HPDE6-E6E7 (cell line): ENCODE results near the gene PCLO.

ENCODE experiments used
- DNase-seq: peaks from one replicate; pipeline ENCODE4 v3.0.0; 2011; ENCODE audit warnings: missing footprints; ENCODE audit errors: extremely low spot score

The PCLO gene

DNA sequence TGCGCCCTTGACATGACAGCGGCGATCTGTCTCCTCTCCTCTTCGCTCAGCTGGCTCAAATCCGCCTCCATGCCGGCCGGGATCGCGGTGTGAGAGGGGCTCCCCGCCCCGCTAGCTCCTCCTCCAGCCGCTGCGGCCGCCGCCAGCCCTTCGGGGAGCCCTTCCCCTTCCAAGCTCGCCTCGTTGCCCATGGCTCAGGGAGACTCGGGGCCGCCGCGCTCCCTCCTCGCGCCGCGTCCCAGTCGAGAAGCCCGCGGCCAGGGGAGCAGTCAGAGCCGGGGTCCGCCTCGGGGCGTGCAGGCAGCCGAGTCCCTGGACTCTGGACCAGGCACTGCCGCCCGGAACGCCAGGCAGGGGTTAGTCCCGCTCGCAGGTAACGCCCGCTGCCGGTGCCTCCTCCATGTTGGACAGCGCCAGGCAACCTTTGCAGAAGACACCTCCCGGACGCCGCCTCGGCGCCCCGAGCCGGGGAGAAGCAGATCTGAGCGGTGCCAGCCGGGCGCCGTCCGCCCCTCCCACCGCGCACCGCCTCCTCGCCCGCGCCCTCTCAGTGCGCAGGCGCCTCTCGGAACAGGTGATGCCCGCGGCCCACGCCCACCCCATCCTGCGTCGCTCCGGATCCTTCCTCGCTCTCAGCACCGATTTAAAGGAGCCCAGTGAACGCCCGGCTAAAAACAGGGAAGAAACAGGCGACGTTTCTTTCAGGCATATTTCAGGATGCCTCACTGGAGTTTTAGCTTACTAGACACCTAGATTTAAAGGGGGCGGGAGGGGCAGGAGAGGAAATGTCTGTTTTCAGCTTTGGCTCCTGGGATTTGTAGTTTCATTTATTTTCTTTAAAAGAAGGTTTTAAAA, at the start of gene PCLO:
TSS of gene PCLO (minus strand) at position 483 of the 855 bp plus-strand sequence. CDS start at position 191, 292 bp downstream.
- peak; percentile 82 for DNase-seq

DNA sequence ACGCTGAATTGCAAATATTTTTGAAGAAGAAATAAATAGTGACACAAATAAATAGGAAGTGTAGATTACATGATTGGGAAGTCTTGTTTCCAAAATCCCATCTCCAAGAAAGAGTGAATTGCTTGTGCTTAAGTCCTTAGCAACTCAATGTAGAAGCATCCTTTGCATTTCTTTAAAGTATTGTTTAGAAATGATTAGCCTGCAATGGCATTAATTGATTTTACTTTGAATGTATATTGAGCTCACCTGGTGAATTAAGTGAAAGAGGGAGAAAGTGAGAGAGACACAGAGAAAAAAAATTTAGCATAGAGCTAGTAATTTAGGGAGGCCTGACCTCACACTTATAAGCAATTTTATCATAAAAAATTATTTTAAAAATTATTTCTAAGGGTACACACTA, 49.0 kb upstream of the PCLO start:
- no peak for DNase-seq

- no peak for DNase-seq
These were observed 47.8 kb upstream of the PCLO start for GRCh38 chr7:83210479-83210878.

DNA sequence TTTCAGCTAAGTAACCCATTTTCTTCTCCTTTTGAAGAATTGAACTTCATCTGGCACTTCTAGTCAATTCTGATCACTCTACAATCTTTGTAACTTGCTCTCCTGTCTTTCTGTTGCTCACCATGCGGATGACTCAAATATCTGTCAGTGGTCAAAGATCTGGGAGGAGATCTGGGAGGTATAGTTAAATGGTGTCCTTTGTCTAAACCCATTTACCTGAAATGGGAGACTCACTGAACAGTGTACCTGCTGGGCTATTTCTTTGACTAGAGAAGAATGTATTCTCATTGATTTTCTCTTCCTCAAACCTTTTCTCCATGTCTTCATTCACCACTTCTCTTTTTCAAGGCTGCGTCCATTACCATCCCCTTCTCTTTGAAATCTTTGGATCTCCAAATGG, 42.0 kb upstream of the PCLO start:
- no peak for DNase-seq

- DNase-seq, result no peak
These were observed 38.7 kb upstream of the PCLO start for GRCh38 chr7:83201355-83201754.

DNA sequence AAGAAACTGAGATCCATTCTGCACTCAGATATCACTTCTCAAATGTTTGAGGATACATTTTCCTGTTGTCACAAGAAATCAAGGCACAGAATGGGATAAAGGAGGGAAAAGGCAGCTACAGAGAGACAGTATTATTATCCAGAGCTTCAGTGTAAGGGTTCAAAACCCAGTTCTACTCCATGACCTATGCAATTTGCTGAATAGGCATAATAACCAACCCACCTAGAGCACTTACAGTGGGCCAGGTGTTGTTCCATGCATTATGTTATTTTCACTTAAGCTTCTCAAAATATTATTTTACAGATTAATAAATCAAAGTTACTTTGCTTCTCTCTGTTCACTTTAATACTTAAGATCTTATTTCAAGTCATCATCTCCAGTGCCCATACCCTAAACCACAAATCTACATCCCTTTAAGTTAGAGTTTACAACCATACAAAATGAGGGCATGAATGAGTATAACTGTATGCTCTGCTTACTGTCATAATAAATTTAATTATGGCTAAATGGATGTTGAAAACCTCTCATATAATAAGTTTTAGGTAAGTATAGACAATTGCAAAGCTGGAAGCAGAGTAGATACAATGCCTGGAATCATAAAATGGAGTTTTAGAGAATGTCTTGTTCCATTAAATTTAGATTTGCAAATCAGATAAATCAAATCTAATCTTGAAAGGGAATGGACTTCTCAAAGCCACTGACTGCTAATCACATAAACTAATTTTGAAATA, 28.1 kb upstream of the PCLO start:
- no peak for DNase-seq

- no peak for DNase-seq
These were observed 16.1 kb upstream of the PCLO start for GRCh38 chr7:83178796-83179195.

- DNase-seq, result no peak
These were observed 15.4 kb upstream of the PCLO start for GRCh38 chr7:83178066-83178465.

DNA sequence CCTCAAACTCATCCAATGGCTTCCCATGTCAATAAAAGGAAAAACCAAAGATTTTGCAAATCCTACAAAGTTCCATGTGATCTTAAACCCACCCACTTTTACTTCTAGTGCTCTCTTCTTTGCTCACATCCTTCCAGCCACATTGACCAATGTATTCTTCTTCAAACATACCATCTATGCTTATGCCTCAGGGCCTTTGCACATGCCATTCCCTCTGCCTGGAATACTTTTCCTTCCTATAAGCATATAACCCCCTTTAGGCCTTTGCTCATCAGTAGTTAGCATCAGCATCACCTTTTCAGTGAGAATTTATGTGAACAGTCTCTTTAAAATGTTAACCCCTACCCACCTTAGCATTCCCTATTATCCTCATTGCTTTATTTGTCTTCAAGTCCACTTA, 11.0 kb upstream of the PCLO start:
- DNase-seq, result no peak

GRCh38 chr7:83166781-83167180, 4.1 kb upstream of the PCLO start:
- no peak for DNase-seq

DNA sequence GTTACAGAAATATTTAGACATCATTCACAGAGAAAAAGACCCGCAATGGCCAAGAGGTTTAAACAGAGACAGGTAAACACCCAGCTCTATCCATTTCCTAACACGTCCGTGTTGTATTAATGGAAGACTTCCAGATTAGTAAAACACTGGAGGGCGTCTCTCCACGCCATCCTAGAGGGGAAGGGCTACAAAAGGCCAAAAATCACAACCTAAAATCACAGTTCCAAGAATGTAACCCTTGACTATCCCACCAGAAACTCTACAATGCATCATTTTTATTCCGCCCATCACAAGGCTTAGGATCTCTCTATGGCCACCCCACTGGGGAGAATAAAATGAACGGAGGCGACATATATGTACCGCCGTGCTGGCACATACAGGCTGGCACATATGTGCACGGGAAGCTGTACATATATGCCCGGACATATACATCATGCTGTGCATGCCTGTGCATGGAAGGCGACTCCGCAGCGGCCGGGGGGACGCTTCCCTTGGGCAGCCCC, 734 bp downstream of the PCLO start:
- no peak for DNase-seq

DNA sequence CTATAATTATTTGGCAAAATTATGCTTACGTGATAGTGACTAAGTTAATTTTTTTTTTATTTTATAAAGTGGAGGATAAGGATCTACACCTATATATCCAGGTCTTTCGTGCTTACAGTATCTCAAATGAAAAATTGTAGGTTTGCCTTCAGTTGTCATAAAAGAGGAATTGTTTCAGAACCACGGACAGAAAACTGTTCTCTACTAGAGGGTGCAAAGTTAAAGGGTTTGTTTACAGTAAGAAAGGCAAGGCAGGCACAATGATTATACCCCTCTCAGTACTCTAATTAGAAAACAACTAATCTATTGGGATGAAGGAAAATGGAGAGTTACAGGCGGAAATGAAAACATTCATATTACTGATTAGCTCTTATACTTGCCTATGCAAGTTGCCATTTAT, 1.5 kb downstream of the PCLO start:
- DNase-seq, result no peak

GRCh38 chr7:83159731-83160130, 3.0 kb downstream of the PCLO start:
- no peak for DNase-seq

DNA sequence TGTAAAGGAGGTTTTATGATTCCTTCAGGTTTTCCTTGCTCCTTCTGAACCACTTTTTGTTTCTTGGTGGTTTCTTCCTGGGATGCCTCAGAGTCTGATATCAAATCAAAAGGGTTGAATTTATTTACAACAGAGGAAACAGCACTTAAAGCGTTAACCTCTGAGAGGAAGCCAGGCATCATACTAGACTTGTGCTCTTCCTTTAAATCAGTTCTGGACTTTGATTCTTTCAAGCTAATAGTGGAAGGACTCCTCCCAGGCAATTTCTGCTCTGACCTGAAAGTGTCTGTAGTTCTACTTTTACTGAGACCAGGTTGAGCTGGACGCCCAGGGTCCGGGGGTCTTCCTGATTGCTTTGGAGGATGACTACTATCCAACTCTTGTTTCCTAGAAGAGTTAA, 6.7 kb downstream of the PCLO start:
- no peak for DNase-seq

DNA sequence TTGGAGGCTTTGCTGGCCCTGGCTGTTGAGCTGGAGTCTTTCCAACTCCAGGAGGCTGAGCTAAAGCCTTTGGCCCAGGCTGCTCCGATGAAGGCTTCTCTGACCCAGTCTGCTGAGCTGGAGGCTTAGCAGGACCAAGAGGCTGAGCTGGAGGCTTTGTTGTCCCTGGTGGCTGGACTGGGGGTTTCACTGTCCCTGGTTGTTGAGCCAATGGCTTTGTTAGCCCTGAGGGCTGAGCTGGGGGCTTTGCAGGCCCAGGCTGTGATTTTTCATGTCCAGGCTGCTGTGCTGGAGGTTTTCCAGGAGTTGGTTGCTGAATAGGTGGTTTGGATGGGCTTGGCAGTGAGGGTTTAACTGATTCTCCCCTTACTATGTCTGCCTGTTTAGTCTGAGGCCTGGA, 7.3 kb downstream of the PCLO start:
- no peak for DNase-seq

GRCh38 chr7:83153419-83153818, 9.3 kb downstream of the PCLO start:
- no peak for DNase-seq

DNA sequence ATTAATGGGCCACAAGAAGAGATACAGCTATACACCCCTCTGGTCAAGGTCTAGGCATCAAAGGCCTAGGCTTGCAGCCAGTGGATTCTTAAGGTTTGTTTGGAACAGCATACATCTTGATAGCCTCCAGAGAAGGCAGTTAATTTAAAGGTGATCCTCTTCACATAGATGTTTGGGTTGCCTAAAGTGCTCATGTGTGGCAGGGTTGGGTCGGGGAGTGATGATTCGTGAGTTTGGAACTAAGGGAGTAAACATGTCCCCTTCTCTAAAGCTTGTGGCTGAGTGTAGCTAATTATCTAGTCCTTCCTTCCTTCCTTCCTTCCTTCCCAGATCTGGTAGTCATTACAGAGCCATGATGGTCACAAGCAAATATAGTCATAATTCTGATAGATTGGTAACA, 12.4 kb downstream of the PCLO start:
- no peak for DNase-seq

GRCh38 chr7:83149466-83149865, 13.2 kb downstream of the PCLO start:
- no peak for DNase-seq

GRCh38 chr7:83148776-83149175, 13.9 kb downstream of the PCLO start:
- DNase-seq, result no peak

GRCh38 chr7:83143107-83143506, 19.6 kb downstream of the PCLO start:
- no peak for DNase-seq

- no peak for DNase-seq
These were observed 20.3 kb downstream of the PCLO start for GRCh38 chr7:83142365-83142764.

DNA sequence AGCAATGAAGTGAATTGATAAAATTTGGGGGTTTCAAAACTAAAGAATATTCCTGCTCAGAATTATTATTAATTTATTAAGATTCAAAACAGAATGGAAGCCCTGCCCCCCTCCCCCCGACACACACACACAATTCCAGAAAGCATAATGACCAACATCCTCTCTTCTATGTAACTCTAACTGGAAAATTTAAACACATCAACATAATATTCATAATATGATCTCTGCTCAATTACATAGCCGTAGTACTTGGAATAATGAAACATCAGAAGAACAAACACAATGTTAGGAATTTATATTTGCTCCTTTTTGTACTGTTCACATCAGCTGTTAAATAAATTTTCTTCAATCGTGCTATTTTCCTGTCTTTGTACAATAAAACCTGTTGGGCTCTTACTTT, 20.8 kb downstream of the PCLO start:
- no peak for DNase-seq
